Endothelial cell (in vitro differentiated cells): Measurements from ENCODE around the gene LRBA. TPM values are rescaled to one million over a fixed set of nuclear protein-coding genes. Genes with fewer than 3 reads are reported as not detected.

Experiments
- DNase-seq: peaks from one replicate; pipeline ENCODE4 v3.0.0; 2021; ENCODE audit warnings: low spot score
- H3K27ac Mint-ChIP-seq: one replicate; pipeline ENCODE4 v1.8.0; 2021; ENCODE audit warnings: mixed read lengths, inconsistent platforms; ENCODE audit not compliant: unreplicated experiment
- H3K27me3 Mint-ChIP-seq: one replicate; pipeline ENCODE4 v1.8.0; 2021; ENCODE audit warnings: mild to moderate bottlenecking, moderate library complexity, mixed read lengths, inconsistent platforms; ENCODE audit not compliant: unreplicated experiment
- H3K36me3 Mint-ChIP-seq: one replicate; pipeline ENCODE4 v1.8.0; 2021; ENCODE audit warnings: mild to moderate bottlenecking, low read depth, mixed read lengths, inconsistent platforms; ENCODE audit not compliant: unreplicated experiment
- H3K4me1 Mint-ChIP-seq: one replicate; pipeline ENCODE4 v1.8.0; 2021; ENCODE audit warnings: mild to moderate bottlenecking, mixed read lengths, inconsistent platforms; ENCODE audit not compliant: unreplicated experiment
- H3K4me3 Mint-ChIP-seq: one replicate; pipeline ENCODE4 v1.8.0; 2021; ENCODE audit warnings: mild to moderate bottlenecking, mixed read lengths, inconsistent platforms; ENCODE audit not compliant: unreplicated experiment
- H3K9me3 Mint-ChIP-seq: one replicate; pipeline ENCODE4 v1.8.0; 2021; ENCODE audit warnings: mixed read lengths, inconsistent platforms; ENCODE audit not compliant: unreplicated experiment
- total RNA-seq: library from RNA; stranded (reverse); fragmentation: NEBNext Ultra II Directional; extraction: Animal tissue kit (Norgen Biotek cat#: 25700); gene quantifications from one replicate; pipeline ENCODE4 v1.2.1, GENCODE V29; 2021; ENCODE audit not compliant: unreplicated experiment
- TF ChIP-seq, protein P1 (sequence below): fragments of 200-600 bp; sonication (generic); IDR thresholded peaks from one replicate; pipeline ENCODE4 v1.5.0; 2021; ENCODE audit warnings: antibody characterized with exemption; ENCODE audit not compliant: unreplicated experiment

The LRBA gene
- total RNA-seq, 1 donor from 2014 or later, result 44.3 TPM

DNA sequence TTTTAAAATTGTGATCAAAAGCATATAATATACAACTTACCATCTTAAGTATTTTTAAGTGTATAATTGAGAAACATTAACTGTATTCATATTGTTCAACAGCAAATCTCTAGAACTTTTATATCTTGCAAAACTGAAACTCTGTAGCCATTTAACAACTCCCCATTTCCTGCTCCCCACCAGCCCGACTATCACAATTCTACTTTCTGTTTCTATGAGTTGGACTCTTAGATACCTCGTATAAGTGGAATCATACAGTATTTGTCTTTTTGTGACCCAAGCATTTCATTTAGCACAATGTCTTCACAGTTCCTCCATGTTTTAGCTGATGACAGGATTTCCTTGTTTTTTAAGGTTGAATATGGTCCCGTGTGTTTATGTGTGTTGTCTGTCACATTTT lies 106.0 kb downstream of the LRBA start:
- no peaks in the 10 kb centered on the region for H3K27me3 Mint-ChIP-seq
- no peak overlapping the region for H3K27ac Mint-ChIP-seq
- no peaks in the 10 kb centered on the region for H3K4me1 Mint-ChIP-seq
- no peak for DNase-seq
- H3K9me3 Mint-ChIP-seq, result no peaks in the 10 kb centered on the region
- H3K36me3 Mint-ChIP-seq, result peaks cover 25% of the 10 kb centered on the region
- no peak overlapping the region for H3K4me3 Mint-ChIP-seq
- TF ChIP-seq, protein P1, sequence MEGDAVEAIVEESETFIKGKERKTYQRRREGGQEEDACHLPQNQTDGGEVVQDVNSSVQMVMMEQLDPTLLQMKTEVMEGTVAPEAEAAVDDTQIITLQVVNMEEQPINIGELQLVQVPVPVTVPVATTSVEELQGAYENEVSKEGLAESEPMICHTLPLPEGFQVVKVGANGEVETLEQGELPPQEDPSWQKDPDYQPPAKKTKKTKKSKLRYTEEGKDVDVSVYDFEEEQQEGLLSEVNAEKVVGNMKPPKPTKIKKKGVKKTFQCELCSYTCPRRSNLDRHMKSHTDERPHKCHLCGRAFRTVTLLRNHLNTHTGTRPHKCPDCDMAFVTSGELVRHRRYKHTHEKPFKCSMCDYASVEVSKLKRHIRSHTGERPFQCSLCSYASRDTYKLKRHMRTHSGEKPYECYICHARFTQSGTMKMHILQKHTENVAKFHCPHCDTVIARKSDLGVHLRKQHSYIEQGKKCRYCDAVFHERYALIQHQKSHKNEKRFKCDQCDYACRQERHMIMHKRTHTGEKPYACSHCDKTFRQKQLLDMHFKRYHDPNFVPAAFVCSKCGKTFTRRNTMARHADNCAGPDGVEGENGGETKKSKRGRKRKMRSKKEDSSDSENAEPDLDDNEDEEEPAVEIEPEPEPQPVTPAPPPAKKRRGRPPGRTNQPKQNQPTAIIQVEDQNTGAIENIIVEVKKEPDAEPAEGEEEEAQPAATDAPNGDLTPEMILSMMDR, result no peak

DNA sequence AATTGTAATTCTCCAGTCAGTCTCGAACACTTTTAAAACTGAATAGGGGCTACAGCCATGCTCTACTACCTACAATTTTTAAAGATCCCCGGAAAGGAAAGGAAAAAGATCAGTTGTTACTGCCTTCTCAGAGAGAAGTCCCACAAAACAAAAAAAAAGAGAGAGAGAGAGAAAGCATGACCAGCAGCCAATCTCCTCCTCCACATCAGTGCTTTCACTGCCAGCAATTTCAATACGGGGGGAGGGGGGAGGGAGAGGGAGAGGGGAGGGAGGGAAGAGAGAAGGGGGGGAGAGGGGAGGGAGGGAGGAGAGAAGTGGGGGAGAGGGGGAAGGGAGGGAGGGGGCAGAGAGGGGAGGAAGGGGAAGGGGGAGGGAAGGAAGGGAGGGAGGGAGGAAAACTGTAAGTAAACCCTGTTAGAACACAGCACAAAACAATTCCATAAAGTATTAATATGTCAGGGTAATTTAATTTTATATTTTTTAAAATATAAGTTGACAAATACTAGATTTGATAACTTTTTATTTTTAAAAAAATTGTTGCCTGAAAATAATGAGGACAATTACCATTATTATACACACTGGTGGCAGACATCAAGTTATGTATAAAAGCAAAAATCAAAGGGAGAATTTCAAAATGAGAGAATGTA lies 108.0 kb downstream of the LRBA start:
- Mint-ChIP-seq H3K27ac (no peak overlapping the region), H3K4me3 (no peak overlapping the region), H3K4me1 (no peaks in the 10 kb centered on the region), H3K9me3 (no peaks in the 10 kb centered on the region), H3K27me3 (no peaks in the 10 kb centered on the region), H3K36me3 (peaks cover 30% of the 10 kb centered on the region)
- TF ChIP-seq, protein P1, result no peak
- no peak for DNase-seq

DNA sequence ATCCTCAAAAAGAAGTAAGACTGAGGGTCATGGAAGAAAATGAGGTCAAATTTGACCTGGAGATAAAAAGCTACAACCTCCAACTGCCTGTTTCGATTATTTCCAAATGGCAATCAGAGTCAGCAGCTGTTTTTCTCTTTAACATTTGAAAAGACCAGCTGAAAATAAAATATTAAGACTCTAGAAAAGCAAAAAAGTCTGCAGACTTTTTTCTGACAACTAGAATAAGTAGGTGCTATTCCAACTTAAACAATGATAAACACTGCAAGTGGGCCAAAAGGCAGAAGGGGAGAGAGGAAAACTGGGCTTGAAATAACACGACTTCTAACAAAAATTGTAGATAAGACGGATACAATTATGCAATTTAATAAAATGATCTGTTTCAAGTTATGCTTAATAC lies 110.4 kb downstream of the LRBA start:
- DNase-seq, result no peak
- Mint-ChIP-seq H3K27ac (no peak overlapping the region), H3K4me1 (no peaks in the 10 kb centered on the region)

DNA sequence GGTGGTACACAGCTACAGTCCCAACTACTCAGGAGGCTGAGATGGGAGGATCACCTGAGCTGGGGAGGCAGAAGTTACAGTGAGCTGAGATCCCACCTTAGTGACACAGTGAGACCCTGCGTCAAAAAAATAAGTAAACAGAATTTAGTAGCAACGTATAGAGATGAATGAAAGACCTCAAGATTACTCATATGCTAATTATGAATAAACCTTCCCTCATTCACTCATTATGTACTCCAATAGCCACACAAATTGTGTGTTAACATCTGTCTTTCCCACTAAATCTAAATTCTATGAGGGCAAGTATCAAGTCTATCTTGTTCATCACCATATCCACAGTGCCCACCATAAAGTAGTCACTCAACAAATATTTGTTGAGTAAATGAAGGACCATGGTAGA lies 111.5 kb downstream of the LRBA start:
- Mint-ChIP-seq H3K27ac (no peak overlapping the region), H3K9me3 (no peaks in the 10 kb centered on the region)

More for the DNA sequence above, 110.4 kb downstream of the LRBA start:
- TF ChIP-seq, protein P1, result no peak
- no peak overlapping the region for H3K4me3 Mint-ChIP-seq
- H3K36me3 Mint-ChIP-seq, result peaks cover 12% of the 10 kb centered on the region
- no peaks in the 10 kb centered on the region for H3K9me3 Mint-ChIP-seq
- no peaks in the 10 kb centered on the region for H3K27me3 Mint-ChIP-seq

DNA sequence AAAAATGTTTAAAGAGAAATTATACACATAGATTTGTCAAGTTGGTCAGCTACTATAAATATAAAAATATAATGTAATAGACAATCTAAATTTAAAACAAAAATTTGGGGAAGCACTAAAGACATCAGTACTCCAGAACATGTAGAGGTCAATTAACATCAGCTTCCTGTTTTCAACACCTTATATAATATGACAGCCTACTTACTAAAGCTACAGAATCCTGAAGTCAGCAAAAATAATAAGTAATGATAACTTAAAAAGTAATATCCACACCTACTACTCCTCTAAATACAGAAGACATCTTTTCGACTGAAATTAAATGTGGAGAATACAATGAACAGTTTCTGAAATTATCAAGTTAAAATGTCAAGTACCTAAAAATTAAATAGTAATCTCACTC lies 118.6 kb downstream of the LRBA start:
- no peak overlapping the region for H3K4me3 Mint-ChIP-seq
- TF ChIP-seq, protein P1, result no peak
- H3K4me1 Mint-ChIP-seq, result no peaks in the 10 kb centered on the region
- DNase-seq, result no peak
- no peaks in the 10 kb centered on the region for H3K36me3 Mint-ChIP-seq
- H3K27me3 Mint-ChIP-seq, result peaks cover 2% of the 10 kb centered on the region
- no peaks in the 10 kb centered on the region for H3K9me3 Mint-ChIP-seq
- H3K27ac Mint-ChIP-seq, result no peak overlapping the region

More for the DNA sequence above, 111.5 kb downstream of the LRBA start:
- no peaks in the 10 kb centered on the region for H3K27me3 Mint-ChIP-seq
- H3K36me3 Mint-ChIP-seq, result peaks cover 12% of the 10 kb centered on the region
- TF ChIP-seq, protein P1, result no peak
- H3K4me1 Mint-ChIP-seq, result no peaks in the 10 kb centered on the region
- H3K4me3 Mint-ChIP-seq, result no peak overlapping the region
- DNase-seq, result no peak
